BLaER1 treated with 17β-estradiol and CSF1 and Interleukin-3, amounts not matched to agents 10 nM and 100 nM (cell line): ENCODE results near the gene TRIM71.

Source experiments
- H3K27ac ChIP-seq, 11 experiments: shearing (Covaris generic); formaldehyde crosslinking; 2 replicates each; pipeline ENCODE4 v1.8.1; 2022
- H3K27me3 ChIP-seq, 11 experiments: shearing (Covaris generic); formaldehyde crosslinking; 2 replicates each; pipeline ENCODE4 v1.8.1; 2022
- H3K36me3 ChIP-seq, 11 experiments: shearing (Covaris generic); formaldehyde crosslinking; 2 replicates each; pipeline ENCODE4 v1.8.1; 2022
- H3K4me1 ChIP-seq, 10 experiments: shearing (Covaris generic); formaldehyde crosslinking; 2 replicates each; pipeline ENCODE4 v1.8.1; 2022
- H3K4me2 ChIP-seq, 11 experiments: shearing (Covaris generic); formaldehyde crosslinking; 2 replicates each; pipeline ENCODE4 v1.8.1; 2022
- H3K4me3 ChIP-seq, 10 experiments: shearing (Covaris generic); formaldehyde crosslinking; 2 replicates each; pipeline ENCODE4 v1.8.1; 2022
- H3K9ac ChIP-seq, 11 experiments: shearing (Covaris generic); formaldehyde crosslinking; 2 replicates each; pipeline ENCODE4 v1.8.1; 2022
- H3K9me3 ChIP-seq, 11 experiments: shearing (Covaris generic); formaldehyde crosslinking; replicated peaks in 1 of 11; 2 replicates each; pipeline ENCODE4 v1.8.1; 2022
- H4K20me1 ChIP-seq, 11 experiments: shearing (Covaris generic); formaldehyde crosslinking; 2 replicates each; pipeline ENCODE4 v1.8.1; 2022
- Cebpa-rat ChIP-seq, 11 experiments: shearing (Covaris generic); IDR thresholded peaks; 2 replicates each; pipeline ENCODE4 v1.8.1; 2022

TRIM71 gene

DNA sequence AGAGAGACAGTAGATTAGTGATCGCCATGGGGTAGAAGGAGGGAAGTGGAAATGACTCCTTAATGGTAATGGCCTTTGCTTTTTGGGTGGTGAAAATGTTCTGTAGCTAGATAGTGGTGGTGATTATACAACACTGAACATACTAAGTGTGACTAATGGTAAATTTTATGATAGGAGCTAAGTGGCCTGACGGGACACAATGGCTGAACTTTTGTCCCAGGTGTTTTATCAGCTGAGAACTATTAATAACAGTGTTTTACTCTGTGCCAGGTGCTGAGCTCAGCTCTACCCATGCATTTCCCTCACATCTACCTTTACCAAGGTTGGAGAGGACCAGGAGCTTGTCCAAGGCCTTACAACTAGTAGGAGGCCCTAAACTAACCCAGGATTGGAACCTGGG is 66.8 kb downstream of the TRIM71 start:
- Histone ChIP-seq H3K27ac (no peak overlapping the region), H4K20me1 (no peaks in the 10 kb centered on the region), H3K4me3 (no peak overlapping the region), H3K27me3 (no peaks in the 10 kb centered on the region), H3K9me3 (no peaks in the 10 kb centered on the region), H3K36me3 (no peaks in the 10 kb centered on the region), H3K9ac (no peak overlapping the region), H3K4me2 (no peak overlapping the region), H3K4me1 (peaks cover 0 to 9% (median 0%) of the 10 kb centered on the region in 10 experiments; a peak in 3 of 20 replicates)
- no peak for TF ChIP-seq Cebpa-rat (IDR thresholded peaks at IDR 0.05)

DNA sequence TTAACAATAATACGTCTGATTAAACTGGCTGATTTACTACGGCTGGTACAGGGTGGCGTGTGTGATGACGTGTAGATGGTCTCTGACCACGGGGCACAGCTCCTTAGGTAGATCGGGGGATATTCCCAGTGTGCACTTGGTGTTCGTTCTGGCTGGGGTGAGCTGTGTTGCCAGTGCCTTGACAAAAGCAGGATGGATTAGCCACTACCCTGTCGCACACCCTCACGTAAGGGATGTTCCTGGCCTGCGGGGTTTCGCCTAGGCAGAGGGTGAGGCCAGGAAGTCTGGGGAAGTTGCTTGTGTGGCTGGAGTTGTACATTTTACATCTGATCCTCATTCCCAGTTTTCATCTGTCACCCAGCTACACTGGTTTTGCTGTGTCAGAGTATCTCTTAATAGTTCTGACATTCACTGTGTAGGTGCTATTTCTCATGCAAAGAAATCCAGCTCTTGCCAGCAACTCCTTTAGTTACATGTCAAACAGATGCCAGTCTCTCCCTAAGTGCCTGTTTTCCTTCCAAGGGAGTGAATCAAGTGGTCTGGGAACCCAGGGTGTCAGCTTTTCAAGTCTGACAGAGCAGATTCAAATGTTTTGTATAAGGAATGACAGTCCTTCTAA is 67.6 kb downstream of the TRIM71 start:
- H3K4me2 ChIP-seq = no peak overlapping the region
- no peaks in the 10 kb centered on the region for H4K20me1 ChIP-seq
- no peak overlapping the region for H3K27ac ChIP-seq
- no peak overlapping the region for H3K9ac ChIP-seq
- 0 out of 22 replicates have a peak, but pooled peaks cover 0 to 1% (median 0%) of the 10 kb centered on the region in 11 experiments for H3K9me3 ChIP-seq
- H3K36me3 ChIP-seq = peaks cover 0 to 4% (median 2%) of the 10 kb centered on the region in 11 experiments; a peak in 10 of 22 replicates
- H3K27me3 ChIP-seq = no peaks in the 10 kb centered on the region
- H3K4me1 ChIP-seq = peaks cover 0 to 9% (median 0%) of the 10 kb centered on the region in 10 experiments; a peak in 3 of 20 replicates
- no peak overlapping the region for H3K4me3 ChIP-seq
- TF ChIP-seq Cebpa-rat (IDR thresholded peaks at IDR 0.05) = no peak

GRCh38 chr3:32886296-32886695 is 68.5 kb downstream of the TRIM71 start:
- Histone ChIP-seq H3K4me2 (no peak overlapping the region), H3K36me3 (peaks cover 6 to 13% (median 10%) of the 10 kb centered on the region in 11 experiments; a peak in 14 of 22 replicates), H3K27me3 (no peaks in the 10 kb centered on the region), H3K9ac (no peak overlapping the region), H4K20me1 (no peaks in the 10 kb centered on the region), H3K9me3 (peaks cover 0 to 8% (median 0%) of the 10 kb centered on the region in 11 experiments; a peak in 1 of 22 replicates), H3K4me1 (peaks cover 0 to 9% (median 0%) of the 10 kb centered on the region in 10 experiments; a peak in 3 of 20 replicates), H3K27ac (no peak overlapping the region), H3K4me3 (no peak overlapping the region)
- no peak for TF ChIP-seq Cebpa-rat (IDR thresholded peaks at IDR 0.05)

DNA sequence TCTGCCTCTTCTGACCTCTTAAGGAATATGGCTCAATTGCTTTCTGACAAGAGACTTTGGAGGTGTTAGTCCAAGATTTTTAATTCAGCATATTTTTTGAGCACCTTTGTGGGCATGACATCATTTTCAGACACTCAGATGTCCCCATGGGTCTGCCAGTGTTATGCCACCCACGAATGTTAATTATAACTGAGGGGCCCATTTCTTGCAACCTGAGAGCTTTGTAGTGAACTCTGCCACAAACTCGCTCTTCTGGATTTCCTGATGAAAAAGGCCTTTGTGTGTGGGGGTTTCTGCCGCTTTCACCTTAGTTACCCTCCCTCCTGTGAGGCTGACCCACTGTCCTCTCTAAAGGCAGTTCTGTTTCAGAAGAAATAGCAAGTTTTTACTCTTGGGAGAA is 69.1 kb downstream of the TRIM71 start:
- H4K20me1 ChIP-seq = no peaks in the 10 kb centered on the region
- TF ChIP-seq Cebpa-rat (IDR thresholded peaks at IDR 0.05) = no peak
- H3K4me1 ChIP-seq = peaks cover 0 to 9% (median 0%) of the 10 kb centered on the region in 10 experiments; a peak in 3 of 20 replicates
- peaks cover 0 to 8% (median 0%) of the 10 kb centered on the region in 11 experiments; a peak in 1 of 22 replicates for H3K9me3 ChIP-seq
- no peak overlapping the region for H3K4me3 ChIP-seq
- H3K27ac ChIP-seq = no peak overlapping the region
- no peak overlapping the region for H3K9ac ChIP-seq
- peaks cover 8 to 17% (median 12%) of the 10 kb centered on the region in 11 experiments; a peak in 14 of 22 replicates for H3K36me3 ChIP-seq
- H3K27me3 ChIP-seq = no peaks in the 10 kb centered on the region
- H3K4me2 ChIP-seq = no peak overlapping the region

GRCh38 chr3:32888739-32889138 is 70.9 kb downstream of the TRIM71 start:
- peaks cover 8 to 17% (median 12%) of the 10 kb centered on the region in 11 experiments; a peak in 14 of 22 replicates for H3K36me3 ChIP-seq
- H3K27me3 ChIP-seq = no peaks in the 10 kb centered on the region
- H3K9me3 ChIP-seq = peaks cover 0 to 8% (median 0%) of the 10 kb centered on the region in 11 experiments; a peak in 1 of 22 replicates
- no peaks in the 10 kb centered on the region for H3K4me1 ChIP-seq
- H3K27ac ChIP-seq = no peak overlapping the region
- H3K9ac ChIP-seq = no peak overlapping the region
- no peak overlapping the region for H3K4me3 ChIP-seq
- TF ChIP-seq Cebpa-rat (IDR thresholded peaks at IDR 0.05) = no peak
- no peak overlapping the region for H3K4me2 ChIP-seq
- no peaks in the 10 kb centered on the region for H4K20me1 ChIP-seq

GRCh38 chr3:32890420-32891276 is 72.9 kb downstream of the TRIM71 start:
- Histone ChIP-seq H3K4me2 (no peak overlapping the region), H3K27me3 (no peaks in the 10 kb centered on the region), H4K20me1 (no peaks in the 10 kb centered on the region), H3K4me1 (no peaks in the 10 kb centered on the region), H3K36me3 (peaks cover 8 to 17% (median 12%) of the 10 kb centered on the region in 11 experiments; a peak in 14 of 22 replicates), H3K9me3 (peaks cover 0 to 8% (median 0%) of the 10 kb centered on the region in 11 experiments; a peak in 1 of 22 replicates), H3K27ac (no peak overlapping the region), H3K4me3 (no peak overlapping the region), H3K9ac (no peak overlapping the region)
- no peak for TF ChIP-seq Cebpa-rat (IDR thresholded peaks at IDR 0.05)

- peaks cover 0 to 8% (median 0%) of the 10 kb centered on the region in 11 experiments; a peak in 1 of 22 replicates for H3K9me3 ChIP-seq
- no peaks in the 10 kb centered on the region for H4K20me1 ChIP-seq
- no peak overlapping the region for H3K27ac ChIP-seq
- H3K9ac ChIP-seq = no peak overlapping the region
- H3K36me3 ChIP-seq = peaks cover 8 to 17% (median 12%) of the 10 kb centered on the region in 11 experiments; a peak in 14 of 22 replicates
- H3K4me2 ChIP-seq = no peak overlapping the region
- H3K27me3 ChIP-seq = no peaks in the 10 kb centered on the region
- no peak overlapping the region for H3K4me3 ChIP-seq
- no peaks in the 10 kb centered on the region for H3K4me1 ChIP-seq
- TF ChIP-seq Cebpa-rat (IDR thresholded peaks at IDR 0.05) = no peak
Measured at GRCh38 chr3:32891365-32891764, 73.6 kb downstream of the TRIM71 start.

GRCh38 chr3:32892625-32893598 is 75.1 kb downstream of the TRIM71 start:
- Histone ChIP-seq H3K9me3 (peaks cover 0 to 8% (median 0%) of the 10 kb centered on the region in 11 experiments; a peak in 1 of 22 replicates), H4K20me1 (no peaks in the 10 kb centered on the region), H3K4me3 (no peak overlapping the region), H3K36me3 (peaks cover 8 to 17% (median 12%) of the 10 kb centered on the region in 11 experiments; a peak in 14 of 22 replicates), H3K9ac (no peak overlapping the region), H3K27me3 (no peaks in the 10 kb centered on the region), H3K27ac (no peak overlapping the region), H3K4me2 (no peak overlapping the region), H3K4me1 (no peaks in the 10 kb centered on the region)
- TF ChIP-seq Cebpa-rat (IDR thresholded peaks at IDR 0.05) = no peak
